Right lobe of liver (tissue), 4 donors: ENCODE results near the gene CRYBA4.

ENCODE experiments used
- CTCF ChIP-seq, 4 donors: fragments of 200-600 bp in 3 of 4; fragments of 450-650 bp in 1 of 4; IDR thresholded peaks; one replicate each; pipeline versions ENCODE4 v1.5.1 to v1.8.0; 2016 to 2022; ENCODE audit warnings: antibody characterized with exemption in 4 of 4, mild to moderate bottlenecking in 2 of 4
- POLR2A ChIP-seq: fragments of 450-650 bp; IDR thresholded peaks from one replicate; pipeline ENCODE4 v1.6.1; 2017; ENCODE audit warnings: antibody characterized with exemption, mild to moderate bottlenecking
- donor health status: DM: no; HTN: no; CAD: no.
- donor health status: DM: no; HTN: no; CAD: no.
- donor health status: DM: no; HTN: yes; CAD: no.

DNA sequence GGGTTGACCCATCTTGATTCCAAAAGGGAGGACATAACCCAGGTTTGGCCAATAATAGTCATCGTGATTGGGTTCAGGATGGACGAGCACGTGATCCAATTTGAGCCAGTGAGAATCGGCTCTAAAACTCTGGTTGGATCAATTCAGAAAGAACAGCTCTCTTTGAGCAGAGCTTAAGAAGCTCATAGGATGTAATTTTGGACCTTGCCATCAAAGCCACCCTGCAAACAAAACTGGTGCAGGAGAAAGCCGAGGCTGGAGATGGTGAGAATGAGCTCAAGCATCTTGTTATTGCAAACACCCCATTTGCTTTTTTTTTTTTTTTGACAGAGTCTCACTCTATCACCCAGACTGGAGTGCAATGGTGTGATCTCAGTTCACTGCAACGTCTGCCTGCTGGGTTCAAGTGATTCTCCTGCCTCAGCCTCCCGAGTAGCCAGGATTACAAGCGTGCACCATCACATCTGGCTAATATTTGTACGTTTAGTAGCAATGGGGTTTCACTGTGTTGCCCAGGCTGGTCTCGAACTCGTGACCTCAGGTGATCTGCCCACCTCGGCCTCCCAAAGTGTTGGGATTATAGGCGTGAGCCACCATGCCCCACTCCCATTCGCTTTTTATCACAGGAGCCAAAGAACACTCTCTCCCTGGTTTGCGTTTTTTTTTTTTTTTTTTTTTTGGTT lies 21.8 kb downstream of the CRYBA4 start:
- TF ChIP-seq POLR2A (no peak), CTCF (IDR thresholded peaks at IDR 0.05) (no peak)
